ENCODE data around the gene EXOC6B.

DNA sequence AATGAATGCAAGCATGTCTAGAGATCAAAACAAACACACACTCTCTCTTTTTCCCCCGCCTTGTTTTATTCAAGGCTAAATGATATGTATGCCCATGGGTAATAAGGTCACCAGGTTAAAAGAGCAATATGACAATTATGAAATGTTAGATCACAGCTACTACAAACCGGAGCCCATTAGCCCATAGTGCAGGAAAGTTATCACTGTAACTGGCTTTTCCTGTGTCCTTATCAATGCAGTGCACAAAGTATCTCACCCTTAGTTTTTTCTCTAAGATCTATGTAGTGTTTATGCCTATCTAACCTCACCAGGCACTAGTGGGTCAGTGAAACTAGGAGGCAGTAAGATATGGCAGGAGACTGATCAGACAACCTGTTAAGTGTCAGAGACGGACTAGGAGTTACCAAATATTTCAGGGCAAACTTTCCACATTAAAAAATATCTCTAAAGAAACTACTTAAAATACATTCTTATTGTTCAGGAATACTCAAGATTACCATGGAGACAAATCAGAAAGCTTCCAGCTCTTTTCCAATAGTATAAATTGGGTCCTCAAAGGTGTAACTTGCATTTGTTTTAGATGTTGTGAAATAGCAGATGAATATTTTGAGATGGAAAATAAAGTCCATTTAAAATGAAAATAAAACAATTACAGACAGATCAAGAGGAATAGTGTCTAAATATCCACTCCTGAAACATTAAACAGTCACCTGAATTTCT, 282.2 kb downstream of the EXOC6B start:
- TF ChIP-seq, protein P1, sequence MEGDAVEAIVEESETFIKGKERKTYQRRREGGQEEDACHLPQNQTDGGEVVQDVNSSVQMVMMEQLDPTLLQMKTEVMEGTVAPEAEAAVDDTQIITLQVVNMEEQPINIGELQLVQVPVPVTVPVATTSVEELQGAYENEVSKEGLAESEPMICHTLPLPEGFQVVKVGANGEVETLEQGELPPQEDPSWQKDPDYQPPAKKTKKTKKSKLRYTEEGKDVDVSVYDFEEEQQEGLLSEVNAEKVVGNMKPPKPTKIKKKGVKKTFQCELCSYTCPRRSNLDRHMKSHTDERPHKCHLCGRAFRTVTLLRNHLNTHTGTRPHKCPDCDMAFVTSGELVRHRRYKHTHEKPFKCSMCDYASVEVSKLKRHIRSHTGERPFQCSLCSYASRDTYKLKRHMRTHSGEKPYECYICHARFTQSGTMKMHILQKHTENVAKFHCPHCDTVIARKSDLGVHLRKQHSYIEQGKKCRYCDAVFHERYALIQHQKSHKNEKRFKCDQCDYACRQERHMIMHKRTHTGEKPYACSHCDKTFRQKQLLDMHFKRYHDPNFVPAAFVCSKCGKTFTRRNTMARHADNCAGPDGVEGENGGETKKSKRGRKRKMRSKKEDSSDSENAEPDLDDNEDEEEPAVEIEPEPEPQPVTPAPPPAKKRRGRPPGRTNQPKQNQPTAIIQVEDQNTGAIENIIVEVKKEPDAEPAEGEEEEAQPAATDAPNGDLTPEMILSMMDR (IDR thresholded peaks at IDR 0.05 in 4 of 5, conservative IDR thresholded peaks at IDR 0.05 in 1 of 5), result no peak
- no peak for TF ChIP-seq POLR2A (IDR thresholded peaks at IDR 0.05)

All from gastrocnemius medialis (tissue), 4 donors.